Measurements from ENCODE around the gene SLC9C1. TPM values are rescaled to one million over a fixed set of nuclear protein-coding genes. Genes with fewer than 3 reads are reported as not detected.

The SLC9C1 gene
- total RNA-seq, 3 donors from 2014 or later = 0.34 to 0.96 (median 0.51) TPM

GRCh38 chr3:112096176-112096575 lies 197.8 kb downstream of the SLC9C1 start:
- H3K4me3 ChIP-seq = no peak overlapping the region
- H3K36me3 ChIP-seq (ENCODE audit: low read depth) = no peaks in the 10 kb centered on the region
- intact Hi-C loops (cut with DNase I, micrococcal nuclease) = no loop called here
- no peak for DNase-seq
- no peaks in the 10 kb centered on the region for H3K9me3 ChIP-seq
- ATAC-seq = peak; percentile 29
- no peak for TF ChIP-seq CTCF (IDR thresholded peaks at IDR 0.05)
- peaks cover 33% of the 10 kb centered on the region for H3K4me1 ChIP-seq (ENCODE audit: low read depth)

- DNase-seq = no peak
- Histone ChIP-seq H3K4me3 (no peak overlapping the region), H3K9me3 (no peaks in the 10 kb centered on the region), H3K36me3 (ENCODE audit: low read depth) (no peaks in the 10 kb centered on the region), H3K4me1 (ENCODE audit: low read depth) (peaks cover 37% of the 10 kb centered on the region)
- intact Hi-C loops (cut with DNase I, micrococcal nuclease) = no loop called here
- ATAC-seq = no peak
- no peak for TF ChIP-seq CTCF (IDR thresholded peaks at IDR 0.05)
These were observed 198.3 kb downstream of the SLC9C1 start for GRCh38 chr3:112095731-112096130.

DNA sequence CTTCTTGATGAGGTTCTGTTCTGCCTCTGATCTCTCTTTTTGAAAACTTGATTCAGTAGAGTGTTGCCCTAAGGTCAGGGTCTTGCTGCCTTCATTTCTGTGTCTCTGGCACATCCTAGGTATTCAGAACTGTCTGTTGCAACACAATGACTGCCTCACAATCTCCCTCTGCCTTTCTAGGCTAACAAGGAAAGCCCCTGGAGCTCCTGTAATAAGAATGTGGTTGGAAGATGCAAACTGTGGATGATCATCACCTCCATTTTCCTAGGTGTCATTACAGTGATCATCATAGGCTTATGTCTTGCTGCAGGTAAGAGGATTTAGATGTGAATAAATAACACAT lies 200.9 kb downstream of the SLC9C1 start:
- intact Hi-C loops (cut with DNase I, micrococcal nuclease) = no loop called here
- Histone ChIP-seq H3K4me3 (no peak overlapping the region), H3K36me3 (ENCODE audit: low read depth) (no peaks in the 10 kb centered on the region), H3K9me3 (no peaks in the 10 kb centered on the region), H3K4me1 (ENCODE audit: low read depth) (peaks cover 44% of the 10 kb centered on the region)
- no peak for TF ChIP-seq CTCF (IDR thresholded peaks at IDR 0.05)
- ATAC-seq (no peak), DNase-seq (no peak)

GRCh38 chr3:112092496-112093179 lies 201.4 kb downstream of the SLC9C1 start:
- intact Hi-C loops (cut with DNase I, micrococcal nuclease) = no loop called here
- no peak for TF ChIP-seq CTCF (IDR thresholded peaks at IDR 0.05)
- H3K4me3 ChIP-seq = no peak overlapping the region
- ATAC-seq = peak; percentile 64
- H3K4me1 ChIP-seq (ENCODE audit: low read depth) = peaks cover 41% of the 10 kb centered on the region
- no peaks in the 10 kb centered on the region for H3K36me3 ChIP-seq (ENCODE audit: low read depth)
- DNase-seq = peak in 1 of 3 donors; percentile 47
- H3K9me3 ChIP-seq = no peaks in the 10 kb centered on the region

- no peak for TF ChIP-seq CTCF (IDR thresholded peaks at IDR 0.05)
- DNase-seq (peak in 2 of 3 donors; percentile 45 to 53), ATAC-seq (peak; percentile 50)
- H3K9me3 ChIP-seq = no peaks in the 10 kb centered on the region
- H3K36me3 ChIP-seq (ENCODE audit: low read depth) = no peaks in the 10 kb centered on the region
- H3K4me1 ChIP-seq (ENCODE audit: low read depth) = peaks cover 43% of the 10 kb centered on the region
- intact Hi-C loops (cut with DNase I, micrococcal nuclease) = no loop called here
- H3K4me3 ChIP-seq = no peak overlapping the region
These were observed 203.0 kb downstream of the SLC9C1 start for GRCh38 chr3:112090887-112091586.

Small RNAs within 50 kb of the gene (microRNA-seq; reads per million reads assigned to microRNA genes)
- not detected for gene MIR567

Other genes starting within 250 kb of the SLC9C1 start
- gene C3orf52, start 207.8 kb downstream of the SLC9C1 start, total RNA-seq = 10 to 100 TPM; 22.6 to 49.9 (median 36.3) TPM
- under 1 TPM in 2 of 3 donors, not detected in 1; 0.36 to 0.41 TPM for gene GCSAM, start 161.0 kb downstream of the SLC9C1 start, total RNA-seq
- gene CD200, start 38.9 kb upstream of the SLC9C1 start, total RNA-seq = 1 to 10 TPM; 3.3 to 6.4 (median 3.9) TPM
- 1 to 10 TPM in 2 of 3 donors, under 1 TPM in 1; 0.51 to 1.4 (median 1.4) TPM for gene BTLA, start 205.3 kb upstream of the SLC9C1 start, total RNA-seq

All from mucosa of descending colon (tissue), 3 donors.